KMS-11 (cell line): Measurements from ENCODE around the gene SNX24.

Source experiments
- H2AFZ ChIP-seq: fragments of 200-600 bp; sonication (generic); 2 replicates; pipeline ENCODE4 v1.6.1; 2016; ENCODE audit warnings: antibody characterized with exemption, mixed run types, low read depth
- H3K27ac ChIP-seq: fragments of 200-600 bp; sonication (generic); 2 replicates; pipeline ENCODE4 v1.6.1; 2016; ENCODE audit warnings: mild to moderate bottlenecking, mixed run types
- H3K27me3 ChIP-seq: fragments of 200-600 bp; sonication (generic); 2 replicates; pipeline ENCODE4 v1.6.1; 2017; ENCODE audit warnings: mild to moderate bottlenecking, low read depth, mixed run types, moderate library complexity; ENCODE audit not compliant: insufficient read depth
- H3K36me3 ChIP-seq: fragments of 200-600 bp; sonication (generic); 2 replicates; pipeline ENCODE4 v1.6.1; 2017; ENCODE audit warnings: mild to moderate bottlenecking, mixed run types; ENCODE audit not compliant: insufficient read depth
- H3K4me1 ChIP-seq: fragments of 200-600 bp; sonication (generic); 2 replicates; pipeline ENCODE4 v1.6.1; 2016; ENCODE audit warnings: mild to moderate bottlenecking, low read depth, mixed run types; ENCODE audit not compliant: poor library complexity, severe bottlenecking
- H3K4me2 ChIP-seq: fragments of 200-600 bp; sonication (generic); 2 replicates; pipeline ENCODE4 v1.7.0; 2016; ENCODE audit warnings: mild to moderate bottlenecking, mixed run types
- H3K4me3 ChIP-seq: fragments of 200-600 bp; sonication (generic); IDR thresholded peaks from 2 replicates; pipeline ENCODE4 v1.6.1; 2017; ENCODE audit warnings: low read depth, low read length, mixed read lengths; ENCODE audit not compliant: insufficient read depth
- H3K79me2 ChIP-seq: fragments of 200-600 bp; sonication (generic); 2 replicates; pipeline ENCODE4 v1.6.1; 2016; ENCODE audit warnings: low read depth, mixed run types; ENCODE audit not compliant: insufficient read depth
- H3K9ac ChIP-seq: fragments of 200-600 bp; sonication (generic); 2 replicates; pipeline ENCODE4 v1.6.1; 2016; ENCODE audit warnings: mild to moderate bottlenecking, mixed run types
- H4K20me1 ChIP-seq: fragments of 200-600 bp; sonication (generic); 2 replicates; pipeline ENCODE4 v1.6.1; 2016; ENCODE audit warnings: mild to moderate bottlenecking, mixed run types; ENCODE audit not compliant: insufficient read depth
- CTCF ChIP-seq: fragments of 200-600 bp; sonication (generic); conservative IDR thresholded peaks from 2 replicates; pipeline ENCODE4 v1.6.1; 2017; ENCODE audit warnings: low read depth, mild to moderate bottlenecking, antibody characterized with exemption, low read length, moderate library complexity, mixed read lengths

The SNX24 gene

GRCh38 chr5:122816756-122817155 lies 28.7 kb upstream of the SNX24 start:
- Histone ChIP-seq H3K4me3 (no peak overlapping the region), H3K79me2 (no peaks in the 10 kb centered on the region), H3K27ac (no peak overlapping the region), H3K27me3 (no peaks in the 10 kb centered on the region), H2AFZ (no peak overlapping the region), H3K4me1 (no peaks in the 10 kb centered on the region), H4K20me1 (no peaks in the 10 kb centered on the region), H3K9ac (no peak overlapping the region), H3K36me3 (no peaks in the 10 kb centered on the region), H3K4me2 (no peak overlapping the region)
- no peak for TF ChIP-seq CTCF

- Histone ChIP-seq H3K4me1 (no peaks in the 10 kb centered on the region), H3K27ac (no peak overlapping the region), H3K4me3 (no peak overlapping the region), H3K79me2 (no peaks in the 10 kb centered on the region), H3K27me3 (no peaks in the 10 kb centered on the region), H4K20me1 (no peaks in the 10 kb centered on the region), H3K9ac (no peak overlapping the region), H3K36me3 (no peaks in the 10 kb centered on the region), H3K4me2 (no peak overlapping the region), H2AFZ (no peak overlapping the region)
- no peak for TF ChIP-seq CTCF
Measured at GRCh38 chr5:122831984-122832383, 13.4 kb upstream of the SNX24 start.

GRCh38 chr5:122835681-122836080 lies 9.7 kb upstream of the SNX24 start:
- no peak overlapping the region for H2AFZ ChIP-seq
- H3K27ac ChIP-seq, result no peak overlapping the region
- H3K9ac ChIP-seq, result no peak overlapping the region
- no peaks in the 10 kb centered on the region for H3K36me3 ChIP-seq
- TF ChIP-seq CTCF, result no peak
- no peaks in the 10 kb centered on the region for H3K27me3 ChIP-seq
- H3K79me2 ChIP-seq, result no peaks in the 10 kb centered on the region
- H3K4me1 ChIP-seq, result no peaks in the 10 kb centered on the region
- H3K4me3 ChIP-seq, result no peak overlapping the region
- no peak overlapping the region for H3K4me2 ChIP-seq
- H4K20me1 ChIP-seq, result no peaks in the 10 kb centered on the region

GRCh38 chr5:122836947-122837346 lies 8.5 kb upstream of the SNX24 start:
- Histone ChIP-seq H3K79me2 (no peaks in the 10 kb centered on the region), H4K20me1 (no peaks in the 10 kb centered on the region), H3K27me3 (no peaks in the 10 kb centered on the region), H3K27ac (no peak overlapping the region), H3K4me2 (no peak overlapping the region), H3K4me1 (no peaks in the 10 kb centered on the region), H2AFZ (no peak overlapping the region), H3K9ac (no peak overlapping the region), H3K4me3 (no peak overlapping the region), H3K36me3 (no peaks in the 10 kb centered on the region)
- TF ChIP-seq CTCF, result no peak

- no peak overlapping the region for H3K4me2 ChIP-seq
Measured at GRCh38 chr5:122839731-122840130, 5.7 kb upstream of the SNX24 start.

More at GRCh38 chr5:122839731-122840130, 5.7 kb upstream of the SNX24 start:
- Histone ChIP-seq H2AFZ (no peak overlapping the region), H3K9ac (no peak overlapping the region), H3K4me1 (peaks cover 9% of the 10 kb centered on the region), H3K4me3 (no peak overlapping the region), H3K27me3 (no peaks in the 10 kb centered on the region), H3K27ac (no peak overlapping the region), H4K20me1 (no peaks in the 10 kb centered on the region), H3K79me2 (no peaks in the 10 kb centered on the region), H3K36me3 (no peaks in the 10 kb centered on the region)
- no peak for TF ChIP-seq CTCF
